GM20431 (cell line): ENCODE data around the gene BMX.

Experiments used
- in situ Hi-C: fragments of 300-500 bp; cut with MseI, MboI; formaldehyde crosslinking; loops from one replicate; pipeline ENCODE4 v1.15.0; 2020; ENCODE audit warnings: low sequenced_read_pairs; ENCODE audit not compliant: unreplicated experiment

The BMX gene

DNA sequence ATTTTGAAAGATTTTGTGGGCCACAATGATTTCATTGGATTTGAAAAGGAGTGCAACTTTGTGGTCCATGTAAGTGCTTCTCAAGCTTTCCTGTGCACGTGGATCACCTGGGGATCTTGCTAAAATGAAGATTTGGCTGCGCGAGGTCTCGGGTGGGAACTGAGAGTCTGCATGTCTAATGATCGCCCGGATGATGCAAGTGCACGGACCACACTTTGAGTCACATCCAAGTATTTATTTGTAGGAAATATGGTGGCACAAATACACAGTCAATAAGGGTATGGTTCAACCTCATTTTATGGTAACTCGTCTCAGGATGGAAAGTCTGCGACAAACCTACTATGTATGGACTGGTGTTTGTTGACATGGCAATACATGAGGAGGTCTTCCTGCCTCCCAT is 899 bp downstream of the BMX start:
- in situ Hi-C loops = no loop called here

DNA sequence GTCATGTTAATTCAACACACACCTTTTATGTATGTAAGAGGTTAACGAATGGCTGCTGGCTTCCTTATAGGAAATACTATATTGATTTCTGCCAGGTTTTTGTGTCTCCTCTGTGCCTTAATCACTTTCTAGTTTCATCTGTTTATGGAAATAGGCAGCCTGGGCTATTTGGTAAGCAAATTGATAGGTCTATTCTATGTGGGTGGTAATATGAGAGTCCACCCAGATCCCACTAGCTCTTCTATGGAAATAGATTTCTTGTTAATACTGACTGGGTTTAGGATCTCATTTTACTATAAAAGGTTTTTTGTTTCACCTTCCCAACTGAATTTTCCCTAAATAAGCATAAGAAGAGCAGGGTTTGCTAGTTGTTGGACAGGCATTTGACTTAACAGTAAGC is 4.1 kb downstream of the BMX start:
- in situ Hi-C loops = no loop called here

DNA sequence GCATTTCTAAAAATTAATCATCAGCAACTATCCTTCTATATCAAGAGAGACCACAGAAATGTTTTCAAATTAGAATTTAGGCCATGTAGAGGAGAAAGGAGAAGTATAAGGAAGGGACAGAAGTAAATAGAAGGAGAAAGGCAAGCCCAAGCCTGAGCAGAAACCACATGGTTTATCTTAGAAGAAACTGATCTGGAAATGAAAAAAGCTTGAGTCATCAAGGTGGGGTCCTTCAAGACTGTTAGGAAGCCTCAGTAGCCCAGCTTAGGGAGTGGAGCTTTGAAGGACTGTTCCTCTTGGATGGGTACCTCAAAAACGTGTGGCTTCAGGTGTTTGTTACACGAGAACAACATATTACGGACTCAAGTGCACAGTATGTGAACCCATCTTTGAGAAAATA is 4.5 kb downstream of the BMX start:
- in situ Hi-C loops = no loop called here

DNA sequence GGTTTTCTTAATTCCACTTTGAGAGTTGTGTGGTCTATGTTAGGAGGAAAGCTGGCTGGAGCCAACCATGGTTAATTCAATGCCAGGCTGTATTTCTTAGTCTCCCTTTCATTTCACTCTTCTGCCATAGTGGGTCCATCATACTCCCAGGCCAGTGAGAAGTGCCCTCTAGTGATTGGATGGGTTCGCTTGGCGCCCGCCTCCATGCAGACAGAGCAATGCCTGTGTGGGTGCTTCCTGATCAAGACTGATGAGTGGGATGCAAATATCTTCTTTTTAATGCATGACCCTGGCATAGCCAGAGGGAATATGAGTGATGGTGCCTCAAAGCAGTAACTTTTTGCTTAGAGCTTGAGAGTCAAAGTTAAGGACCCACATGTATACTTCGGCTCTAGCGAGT is 6.4 kb downstream of the BMX start:
- in situ Hi-C loops = no loop called here

DNA sequence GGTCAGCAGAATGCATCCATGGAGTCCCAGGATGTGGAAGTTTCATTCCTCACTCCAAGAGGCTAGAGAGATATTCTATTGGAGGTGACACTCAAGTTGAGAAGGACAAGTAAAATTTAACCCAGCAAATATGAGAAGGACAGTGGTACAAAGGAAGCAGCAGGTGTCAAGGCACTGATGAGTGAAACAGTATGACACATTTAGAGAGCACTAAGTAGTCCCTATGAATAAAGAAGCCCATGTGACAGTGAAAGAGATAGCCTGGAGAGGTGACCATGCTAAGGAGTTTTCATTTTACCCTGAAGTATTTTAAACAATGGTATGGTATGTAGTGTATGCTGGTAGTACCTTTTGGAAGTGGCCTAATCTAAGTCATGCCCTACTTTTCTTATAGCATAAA is 9.2 kb downstream of the BMX start:
- in situ Hi-C loops = no loop called here

DNA sequence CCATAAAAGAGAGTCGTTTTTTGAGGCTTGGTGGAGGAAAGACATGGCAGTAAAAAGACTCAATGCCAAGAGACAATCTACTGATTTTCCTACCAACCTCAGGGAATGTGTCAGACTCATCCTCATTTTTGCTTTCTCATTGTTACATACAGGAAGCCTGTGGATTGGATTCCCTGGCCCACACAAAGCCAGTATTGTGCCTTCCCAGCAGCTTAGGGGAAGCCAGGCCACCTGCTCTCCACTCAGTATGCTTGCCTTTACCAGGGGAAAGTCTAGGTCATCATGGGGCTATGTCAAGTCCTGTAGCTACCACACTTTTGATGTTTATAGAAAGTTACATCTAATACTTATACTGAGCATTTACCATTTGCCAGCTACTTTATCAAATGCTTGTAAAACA is 11.0 kb downstream of the BMX start:
- in situ Hi-C loops = no loop called here

DNA sequence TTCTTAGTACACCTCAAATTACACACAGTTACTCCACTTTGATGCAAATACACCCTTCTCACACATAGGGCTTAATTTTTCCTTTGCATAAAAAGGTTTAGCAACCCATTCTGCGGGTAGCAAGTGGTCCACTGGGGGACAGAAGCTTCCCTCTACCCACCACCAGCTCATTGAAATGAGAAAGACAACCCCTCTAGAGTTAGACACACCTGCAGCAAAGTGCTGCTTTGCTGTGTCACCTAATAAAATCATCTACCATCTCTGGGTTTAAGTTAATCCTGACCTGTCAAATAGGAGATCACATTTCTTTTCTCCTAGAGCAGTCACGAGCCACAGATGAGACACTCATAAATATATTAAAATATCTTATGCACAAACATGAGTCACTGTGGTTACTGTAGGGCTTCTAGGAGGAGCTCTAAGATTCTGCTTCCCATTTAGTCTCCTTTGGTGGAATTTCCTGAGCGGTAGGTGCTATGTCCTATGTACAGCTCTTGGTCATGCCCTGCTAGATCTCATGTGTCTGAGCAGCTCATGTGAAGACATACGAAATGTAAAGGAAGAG is 11.9 kb downstream of the BMX start:
- in situ Hi-C loops = no loop called here

DNA sequence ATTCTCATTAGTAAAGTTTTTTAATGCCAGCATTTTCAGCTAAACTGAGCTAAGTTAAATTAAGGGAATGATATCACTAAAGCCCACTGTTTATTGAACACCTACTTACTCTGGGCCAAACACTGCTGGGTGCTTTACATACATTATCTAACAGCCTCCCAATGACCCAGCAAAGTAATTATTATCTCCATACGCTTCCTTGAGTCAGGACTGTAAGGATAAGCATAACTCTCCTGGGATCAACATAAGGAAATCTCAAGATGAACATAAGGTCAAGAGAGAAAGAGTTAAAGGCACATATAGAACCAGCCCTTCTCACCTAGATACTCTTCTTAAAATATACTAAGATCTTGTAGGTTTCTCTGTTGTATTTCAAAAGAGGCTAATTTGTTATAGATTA is 13.7 kb downstream of the BMX start:
- in situ Hi-C loops = no loop called here

DNA sequence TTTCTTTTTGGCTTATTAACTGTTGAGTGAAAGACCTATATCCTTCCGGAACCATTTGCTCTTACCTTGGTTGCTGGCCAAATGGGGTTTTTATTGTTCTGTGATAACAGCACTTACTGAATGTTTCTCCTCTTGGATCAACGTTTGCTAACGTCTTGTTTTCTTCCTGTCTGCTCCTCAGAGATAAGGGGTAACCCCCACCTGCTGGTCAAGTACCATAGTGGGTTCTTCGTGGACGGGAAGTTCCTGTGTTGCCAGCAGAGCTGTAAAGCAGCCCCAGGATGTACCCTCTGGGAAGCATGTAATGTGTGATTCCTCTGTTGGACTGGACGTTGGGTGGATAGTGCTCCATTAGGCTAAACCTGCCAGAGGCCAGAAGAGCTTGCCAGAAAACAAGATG is 15.3 kb downstream of the BMX start:
- in situ Hi-C loops = no loop called here

DNA sequence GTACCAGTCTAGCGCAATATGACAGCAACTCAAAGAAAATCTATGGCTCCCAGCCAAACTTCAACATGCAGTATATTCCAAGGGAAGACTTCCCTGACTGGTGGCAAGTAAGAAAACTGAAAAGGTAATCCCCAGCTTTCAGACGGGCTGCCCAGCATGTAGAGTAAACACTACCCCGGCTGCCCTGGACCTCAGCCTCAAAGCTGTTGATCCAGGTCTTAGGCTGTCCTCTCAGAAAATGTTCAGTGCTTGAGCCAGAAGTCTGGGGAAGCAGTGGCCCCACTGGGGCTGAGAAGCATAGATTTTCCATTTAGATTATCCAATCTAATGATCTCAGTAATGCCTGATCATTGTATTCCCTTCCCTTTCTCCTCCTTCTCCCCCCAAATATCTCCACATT is 21.9 kb downstream of the BMX start:
- in situ Hi-C loops = no loop called here

DNA sequence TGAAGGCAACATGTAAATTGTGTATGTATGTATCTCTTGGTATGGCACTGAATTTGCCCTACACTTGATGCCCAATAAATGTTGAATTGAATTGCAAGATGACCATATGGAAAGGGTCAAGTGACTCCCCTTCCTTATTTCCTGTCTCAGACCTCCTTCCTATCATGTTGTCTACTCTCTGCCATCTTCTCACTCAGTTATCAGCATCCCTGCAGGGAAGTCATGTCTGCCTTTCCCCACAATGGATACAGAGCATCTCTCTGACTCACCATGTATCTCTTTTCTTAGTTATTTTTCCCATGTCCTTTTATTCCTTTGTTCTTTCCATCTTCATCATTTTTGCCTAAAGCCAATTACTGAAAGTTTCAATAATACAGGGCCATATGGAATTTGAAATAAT is 22.5 kb downstream of the BMX start:
- in situ Hi-C loops = no loop called here

DNA sequence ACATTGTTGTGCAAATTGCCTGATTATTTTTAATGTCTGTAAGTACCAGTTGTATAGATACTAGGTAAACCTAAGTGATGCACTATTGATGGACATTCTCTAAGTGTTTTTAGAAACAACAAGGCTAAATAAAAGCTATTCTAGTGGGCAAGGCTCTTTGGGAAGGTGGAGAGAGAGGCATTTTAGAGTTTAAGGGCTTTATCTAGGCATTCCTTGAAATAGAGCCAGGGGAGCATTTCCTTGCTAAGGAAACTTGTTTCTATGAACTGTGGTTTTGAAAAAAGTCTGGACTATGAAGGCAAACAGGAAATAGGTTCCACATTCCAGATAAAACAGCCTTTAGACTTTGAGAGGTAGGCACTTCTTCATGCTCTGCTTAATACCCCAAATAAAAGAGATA is 23.8 kb downstream of the BMX start:
- in situ Hi-C loops = no loop called here

DNA sequence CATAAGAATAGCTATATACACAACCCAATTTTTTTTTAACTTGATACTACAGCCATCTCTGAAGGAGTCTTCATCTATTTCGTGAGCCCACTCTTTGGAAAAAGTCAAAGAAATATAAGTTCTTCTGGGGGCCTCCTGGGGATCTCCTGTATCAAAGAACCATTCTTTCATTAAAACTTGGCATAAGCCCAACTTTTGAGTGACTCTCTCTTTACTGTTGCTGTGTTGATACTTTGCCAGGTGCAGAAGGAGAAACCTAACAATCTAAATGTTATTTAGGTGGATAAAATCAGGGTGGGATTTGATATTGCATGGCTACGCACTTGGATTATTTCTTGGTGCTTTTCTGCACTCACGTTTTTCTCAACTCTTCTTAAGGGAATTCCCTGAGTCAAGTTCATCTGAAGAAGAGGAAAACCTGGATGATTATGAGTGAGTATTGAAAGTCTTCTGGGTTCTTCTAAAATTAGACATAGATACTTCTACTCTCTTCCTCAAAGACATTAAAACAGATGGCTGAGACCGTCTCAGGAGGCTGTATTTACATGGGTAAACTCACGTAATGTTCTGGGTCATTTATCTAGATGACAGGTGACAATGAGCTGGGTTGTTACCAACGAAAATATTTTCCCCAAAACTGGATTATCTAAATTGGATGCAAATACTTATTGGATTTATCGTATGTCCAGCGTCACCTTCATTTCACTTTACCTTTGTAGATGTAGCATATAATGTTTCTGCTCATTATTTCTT is 25.2 kb downstream of the BMX start:
- in situ Hi-C loops = no loop called here

DNA sequence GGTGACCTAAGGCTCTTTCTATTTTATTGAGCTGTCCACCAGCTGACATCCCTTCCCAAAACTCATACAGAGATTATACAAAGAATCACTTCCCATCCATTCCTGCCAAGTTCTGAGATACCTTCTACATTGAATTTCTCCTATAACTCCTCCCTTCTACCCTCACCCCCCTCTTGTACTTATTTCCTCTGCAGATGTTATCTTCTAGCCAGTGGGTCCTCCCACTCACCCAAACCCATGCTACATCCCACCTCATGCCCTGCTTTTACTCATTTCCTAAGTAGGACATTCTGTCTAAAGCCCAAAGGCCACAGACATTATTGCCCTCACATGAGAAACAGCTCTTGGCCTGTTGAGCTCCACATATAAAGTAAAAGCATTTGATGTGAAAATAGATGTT is 28.6 kb downstream of the BMX start:
- in situ Hi-C loops = no loop called here

DNA sequence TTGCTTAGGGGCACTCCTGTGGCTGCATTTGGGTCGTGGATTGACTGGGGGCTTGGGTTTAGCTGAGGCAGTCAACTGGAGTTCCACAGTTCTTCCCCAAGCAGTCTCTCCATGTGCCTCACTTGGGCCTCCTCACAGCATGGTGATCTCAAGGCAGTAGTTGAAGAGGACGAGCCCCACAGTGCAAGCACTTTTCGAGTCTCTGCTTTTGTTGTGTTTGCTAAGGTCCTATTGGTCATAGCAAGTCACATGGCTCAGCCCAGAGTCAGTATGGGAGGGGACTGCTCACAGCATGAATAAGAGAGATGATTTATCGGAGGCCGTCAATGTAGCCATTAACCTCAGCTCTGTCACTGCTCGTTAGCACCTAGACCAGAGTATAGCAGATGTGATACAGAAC is 29.7 kb downstream of the BMX start:
- in situ Hi-C loops = no loop called here

DNA sequence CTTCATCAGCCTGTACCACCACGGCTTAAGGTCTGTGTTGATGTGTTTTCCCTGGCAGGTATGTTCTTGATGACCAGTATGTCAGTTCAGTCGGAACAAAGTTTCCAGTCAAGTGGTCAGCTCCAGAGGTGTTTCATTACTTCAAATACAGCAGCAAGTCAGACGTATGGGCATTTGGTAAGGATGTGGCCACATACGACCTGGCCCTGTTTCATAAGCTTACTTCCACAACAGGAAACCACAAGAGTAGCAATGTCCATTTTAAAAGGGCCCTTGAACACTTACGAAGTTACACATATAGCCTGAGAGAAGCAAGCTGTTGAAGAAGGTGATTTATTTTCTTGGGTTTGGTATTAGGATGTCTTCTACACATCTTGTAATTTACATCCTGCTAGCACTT is 46.1 kb downstream of the BMX start:
- in situ Hi-C loops = no loop called here

DNA sequence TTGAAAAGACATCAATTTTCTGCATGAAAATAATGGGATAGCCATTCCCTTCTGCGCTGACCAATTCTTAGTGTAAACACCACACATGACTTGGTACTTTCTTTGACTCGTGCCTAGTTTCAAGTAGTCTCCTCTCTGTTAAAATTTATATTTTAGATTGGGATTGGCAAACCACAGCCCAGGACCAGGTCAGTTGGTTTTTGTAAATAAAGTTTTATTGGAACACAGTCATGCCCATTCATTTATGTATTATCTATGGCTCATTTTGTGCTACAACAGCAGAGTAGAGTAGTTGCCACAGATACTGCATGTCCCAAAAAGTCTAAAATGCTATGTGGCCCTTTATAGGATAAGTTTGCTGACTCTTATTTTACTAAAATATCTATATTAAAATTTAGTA is 46.7 kb downstream of the BMX start:
- in situ Hi-C loops = no loop called here

DNA sequence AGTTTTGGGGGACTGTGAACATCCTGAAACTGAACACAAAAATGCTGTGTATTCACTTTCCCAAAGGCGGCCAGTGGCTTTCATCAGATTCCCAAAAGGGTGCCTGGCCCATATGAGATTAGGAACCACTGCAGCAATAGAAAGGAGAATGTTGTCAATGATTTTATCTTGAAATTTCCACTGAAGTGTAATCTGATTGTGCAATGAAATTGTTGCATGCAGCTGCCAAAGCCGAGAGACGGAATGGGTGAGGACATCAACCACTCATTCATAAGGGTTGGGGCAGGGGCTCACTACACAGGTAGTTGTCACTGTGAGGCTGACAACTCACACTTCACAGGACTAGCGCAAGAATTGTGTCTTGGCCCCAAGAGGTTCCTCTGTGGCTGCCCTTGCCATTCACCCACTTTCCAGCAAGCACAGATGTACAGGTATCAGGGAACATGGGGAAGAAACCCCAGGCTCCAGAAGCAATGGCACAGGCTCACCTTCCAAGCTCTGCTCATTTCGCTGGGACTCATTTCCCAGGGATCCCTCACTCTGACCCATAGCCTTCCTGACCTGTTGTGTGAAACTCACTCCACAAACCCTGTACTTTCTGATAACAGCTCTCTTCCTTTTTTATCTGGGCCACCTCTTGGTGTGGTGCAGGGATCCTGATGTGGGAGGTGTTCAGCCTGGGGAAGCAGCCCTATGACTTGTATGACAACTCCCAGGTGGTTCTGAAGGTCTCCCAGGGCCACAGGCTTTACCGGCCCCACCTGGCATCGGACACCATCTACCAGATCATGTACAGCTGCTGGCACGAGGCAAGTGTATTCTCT is 48.8 kb downstream of the BMX start:
- in situ Hi-C loops = no loop called here

DNA sequence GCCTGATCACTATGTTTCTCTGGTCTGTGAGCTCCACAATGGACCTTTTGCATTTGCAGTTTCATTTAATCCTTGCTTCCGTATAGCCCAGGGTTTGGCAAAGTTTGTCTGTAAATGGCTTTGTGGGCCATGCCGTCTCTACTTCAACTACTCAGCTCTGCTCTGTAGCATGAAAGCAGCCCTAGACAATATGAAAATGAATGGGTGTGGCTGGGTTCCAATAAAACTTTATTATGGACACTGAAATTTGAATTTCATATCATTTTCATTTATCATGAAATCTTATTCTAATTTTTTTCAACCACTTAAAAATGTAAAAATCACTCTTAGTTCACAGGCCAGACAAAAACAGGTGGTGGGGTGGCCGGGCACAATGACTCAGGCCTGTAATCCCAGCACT is 58.6 kb downstream of the BMX start:
- in situ Hi-C loops = no loop called here

DNA sequence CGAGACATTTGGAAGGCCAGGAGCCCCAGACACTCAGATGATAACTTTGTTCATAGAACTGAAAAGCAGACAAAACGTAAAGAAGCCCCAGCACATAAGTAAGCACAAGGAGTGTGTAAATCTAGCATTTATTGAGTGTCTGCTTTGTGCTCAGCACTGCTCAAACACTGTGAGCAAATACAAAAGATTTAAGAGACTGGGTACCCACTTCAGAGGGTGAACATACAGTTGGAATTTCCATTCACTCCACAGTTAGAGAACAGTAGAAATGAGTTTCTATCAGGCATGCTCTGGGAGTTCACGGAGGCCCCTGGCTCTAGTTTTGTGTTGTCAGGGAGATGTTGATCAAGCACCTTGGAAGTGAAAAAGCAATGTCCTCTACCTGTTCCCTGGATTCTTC is 60.3 kb downstream of the BMX start:
- in situ Hi-C loops = no loop called here

DNA sequence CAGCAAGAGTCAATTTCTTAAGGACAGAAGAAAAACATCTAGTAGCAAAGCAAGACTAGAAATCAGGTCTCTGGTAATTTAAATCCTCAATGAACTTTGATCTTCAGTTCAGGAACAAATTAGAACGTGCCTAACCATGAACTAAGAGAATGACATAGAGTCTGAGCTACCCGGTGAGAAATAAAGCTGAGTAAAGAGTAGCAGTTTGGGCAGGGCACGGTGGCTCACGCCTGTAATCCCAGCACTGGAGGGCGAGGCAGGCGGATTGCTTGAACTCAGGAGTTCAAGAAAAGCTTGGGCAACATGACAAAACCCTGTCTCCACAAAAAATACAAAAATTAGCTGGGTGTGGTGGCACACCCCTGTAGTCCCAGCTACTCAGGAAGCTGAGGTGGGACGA is 62.4 kb downstream of the BMX start:
- in situ Hi-C loops = no loop called here
